ENCODE data around the gene WTIP.

Gene WTIP

GRCh38 chr19:34487651-34488051 lies 6.1 kb downstream of the WTIP start:
- ATAC-seq (replicated peaks) (no peak), DNase-seq (no peak)
- Mint-ChIP-seq H3K9me3 (no peaks in the 10 kb centered on the region), H3K4me1 (peaks cover 5 to 8% of the 10 kb centered on the region in 2 donors), H3K27me3 (peaks cover 43 to 45% of the 10 kb centered on the region in 2 donors), H3K27ac (no peak overlapping the region), H3K36me3 (peaks cover 0 to 1% of the 10 kb centered on the region in 2 donors), H3K4me3 (no peak overlapping the region)

DNA sequence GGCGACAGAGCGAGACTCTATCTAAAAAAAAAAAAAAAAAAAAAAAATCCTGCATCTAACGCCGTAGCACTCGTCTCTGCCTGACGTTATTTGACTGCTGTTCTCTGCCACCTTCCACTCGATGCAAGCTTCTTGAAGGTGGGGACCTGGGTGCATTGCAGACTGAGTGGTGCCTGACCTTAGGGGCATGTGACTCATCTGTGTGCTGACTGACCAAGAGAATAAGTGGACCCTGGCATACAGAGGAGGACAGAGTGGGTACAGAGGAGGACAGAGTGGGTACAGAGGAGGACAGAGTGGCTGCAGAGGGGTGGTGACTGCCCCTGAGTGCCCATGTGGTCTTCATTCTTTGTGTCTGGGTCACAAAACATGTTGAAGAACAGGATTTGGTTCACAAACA lies 7.6 kb downstream of the WTIP start:
- no peaks in the 10 kb centered on the region for H3K4me1 Mint-ChIP-seq
- ATAC-seq (replicated peaks) (no peak), DNase-seq (no peak)
- peaks cover 28 to 30% of the 10 kb centered on the region in 2 donors for H3K27me3 Mint-ChIP-seq
- H3K9me3 Mint-ChIP-seq, result no peaks in the 10 kb centered on the region
- H3K27ac Mint-ChIP-seq, result no peak overlapping the region
- no peak overlapping the region for H3K4me3 Mint-ChIP-seq
- peaks cover 0 to 1% of the 10 kb centered on the region in 2 donors for H3K36me3 Mint-ChIP-seq

- Mint-ChIP-seq H3K4me3 (no peak overlapping the region), H3K4me1 (no peaks in the 10 kb centered on the region), H3K27me3 (peaks cover 23 to 25% of the 10 kb centered on the region in 2 donors), H3K36me3 (peaks cover 0 to 1% of the 10 kb centered on the region in 2 donors), H3K9me3 (no peaks in the 10 kb centered on the region), H3K27ac (no peak overlapping the region)
- ATAC-seq (replicated peaks) (no peak), DNase-seq (no peak)
These were observed 8.7 kb downstream of the WTIP start for GRCh38 chr19:34490141-34490766.

- no peaks in the 10 kb centered on the region for H3K4me1 Mint-ChIP-seq
- peaks cover 0 to under 1% of the 10 kb centered on the region in 2 donors for H3K27me3 Mint-ChIP-seq
- ATAC-seq (replicated peaks) (no peak), DNase-seq (no peak)
- peaks cover 0 to 1% of the 10 kb centered on the region in 2 donors for H3K36me3 Mint-ChIP-seq
- no peak overlapping the region for H3K27ac Mint-ChIP-seq
- H3K9me3 Mint-ChIP-seq, result no peaks in the 10 kb centered on the region
- H3K4me3 Mint-ChIP-seq, result no peak overlapping the region
These were observed 11.6 kb downstream of the WTIP start for GRCh38 chr19:34493038-34493648.

- H3K36me3 Mint-ChIP-seq, result peaks cover 0 to 1% of the 10 kb centered on the region in 2 donors
- no peak for DNase-seq
- no peaks in the 10 kb centered on the region for H3K9me3 Mint-ChIP-seq
- H3K27ac Mint-ChIP-seq, result no peak overlapping the region
- no peaks in the 10 kb centered on the region for H3K27me3 Mint-ChIP-seq
- peaks cover 0 to 3% of the 10 kb centered on the region in 2 donors for H3K4me1 Mint-ChIP-seq
- no peak for ATAC-seq (replicated peaks)
- H3K4me3 Mint-ChIP-seq, result no peak overlapping the region
These were observed 12.1 kb downstream of the WTIP start for GRCh38 chr19:34493649-34494044.

DNA sequence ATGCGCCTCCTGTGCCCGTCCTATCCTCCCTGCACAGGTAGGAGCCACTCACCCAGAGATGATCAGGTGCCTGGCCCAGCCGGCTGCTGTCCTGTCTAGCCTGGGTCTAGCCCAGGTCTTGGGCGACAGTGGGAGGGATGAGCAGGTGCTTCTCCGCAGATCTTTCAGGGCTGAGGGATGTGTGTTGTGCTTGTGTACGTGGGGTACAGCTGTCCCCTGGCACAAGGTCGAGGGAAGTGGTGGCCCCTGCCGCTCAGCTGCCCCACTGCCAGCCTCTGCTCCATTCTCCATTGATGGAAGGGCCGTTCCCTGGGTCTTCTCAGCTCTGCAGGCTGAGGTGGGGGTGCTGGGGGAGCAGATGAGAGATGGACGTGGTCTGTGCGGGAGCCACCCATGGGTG lies 13.0 kb downstream of the WTIP start:
- Mint-ChIP-seq H3K27ac (no peak overlapping the region), H3K9me3 (no peaks in the 10 kb centered on the region), H3K4me3 (no peak overlapping the region), H3K36me3 (peaks cover 0 to 1% of the 10 kb centered on the region in 2 donors), H3K27me3 (peaks cover 0 to 4% of the 10 kb centered on the region in 2 donors), H3K4me1 (peaks cover 2 to 3% of the 10 kb centered on the region in 2 donors)
- DNase-seq (no peak), ATAC-seq (replicated peaks) (no peak)

- Mint-ChIP-seq H3K27ac (no peak overlapping the region), H3K4me3 (no peak overlapping the region), H3K9me3 (no peaks in the 10 kb centered on the region), H3K4me1 (peaks cover 3 to 10% of the 10 kb centered on the region in 2 donors), H3K27me3 (peaks cover 0 to 11% of the 10 kb centered on the region in 2 donors), H3K36me3 (peaks cover 0 to 1% of the 10 kb centered on the region in 2 donors)
- no peak for DNase-seq
- ATAC-seq (replicated peaks), result no peak
These were observed 13.9 kb downstream of the WTIP start for GRCh38 chr19:34495416-34495815.

GRCh38 chr19:34497112-34497805 lies 15.7 kb downstream of the WTIP start:
- no peak overlapping the region for H3K27ac Mint-ChIP-seq
- peaks cover 9 to 19% of the 10 kb centered on the region in 2 donors for H3K4me1 Mint-ChIP-seq
- ATAC-seq (replicated peaks) (no peak), DNase-seq (no peak)
- H3K9me3 Mint-ChIP-seq, result no peaks in the 10 kb centered on the region
- peaks cover 4 to 20% of the 10 kb centered on the region in 2 donors for H3K27me3 Mint-ChIP-seq
- H3K4me3 Mint-ChIP-seq, result no peak overlapping the region
- no peaks in the 10 kb centered on the region for H3K36me3 Mint-ChIP-seq

- H3K27me3 Mint-ChIP-seq, result peaks cover 10 to 32% of the 10 kb centered on the region in 2 donors
- H3K36me3 Mint-ChIP-seq, result no peaks in the 10 kb centered on the region
- ATAC-seq (replicated peaks), result no peak
- no peaks in the 10 kb centered on the region for H3K9me3 Mint-ChIP-seq
- DNase-seq, result no peak
- peaks cover 9 to 19% of the 10 kb centered on the region in 2 donors for H3K4me1 Mint-ChIP-seq
- no peak overlapping the region for H3K4me3 Mint-ChIP-seq
- no peak overlapping the region for H3K27ac Mint-ChIP-seq
These were observed 17.7 kb downstream of the WTIP start for GRCh38 chr19:34499155-34499834.

DNA sequence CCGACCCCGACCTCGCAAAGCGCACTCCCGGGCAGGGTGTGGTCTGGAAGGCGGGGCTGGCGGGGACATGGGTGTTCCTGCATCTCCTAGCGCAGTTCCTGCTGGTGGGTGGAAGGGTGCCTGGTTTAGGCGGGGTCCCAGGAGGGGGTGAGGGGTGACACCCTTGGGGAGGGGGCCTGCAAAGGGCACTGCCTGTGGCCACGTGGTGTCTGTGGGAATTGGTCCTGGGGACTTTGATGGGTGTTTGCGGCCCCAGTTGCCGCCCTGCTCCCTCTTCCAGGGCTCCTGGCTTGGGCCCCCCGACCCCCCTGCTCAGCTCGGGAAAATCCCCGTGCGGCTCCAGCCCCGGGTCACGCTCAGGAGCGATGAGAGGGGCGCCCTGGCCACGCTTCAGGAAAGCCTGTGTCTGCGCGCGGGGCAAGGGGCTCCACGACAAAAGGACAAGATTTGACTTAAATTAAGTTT lies 19.1 kb downstream of the WTIP start:
- Mint-ChIP-seq H3K9me3 (no peaks in the 10 kb centered on the region), H3K4me3 (peak overlapping the region; percentile 16 to 29), H3K27ac (no peak overlapping the region), H3K36me3 (no peaks in the 10 kb centered on the region), H3K27me3 (peaks cover 10 to 32% of the 10 kb centered on the region in 2 donors), H3K4me1 (peaks cover 9 to 19% of the 10 kb centered on the region in 2 donors)
- ATAC-seq (replicated peaks) (peak; percentile 11 to 15), DNase-seq (no peak)

- Mint-ChIP-seq H3K27ac (peak overlapping the region; percentile 9), H3K27me3 (peaks cover 10 to 32% of the 10 kb centered on the region in 2 donors), H3K4me1 (peaks cover 9 to 19% of the 10 kb centered on the region in 2 donors), H3K36me3 (no peaks in the 10 kb centered on the region), H3K4me3 (peak overlapping the region; percentile 62 to 74), H3K9me3 (no peaks in the 10 kb centered on the region)
- DNase-seq (peak; percentile 83), ATAC-seq (replicated peaks) (peak; percentile 86 to 88)
These were observed 20.1 kb downstream of the WTIP start for GRCh38 chr19:34501339-34502320.

GRCh38 chr19:34502582-34503411 lies 21.2 kb downstream of the WTIP start:
- Mint-ChIP-seq H3K9me3 (no peaks in the 10 kb centered on the region), H3K27me3 (peaks cover 10 to 32% of the 10 kb centered on the region in 2 donors), H3K4me1 (peaks cover 9 to 19% of the 10 kb centered on the region in 2 donors), H3K27ac (no peak overlapping the region), H3K36me3 (no peaks in the 10 kb centered on the region), H3K4me3 (no peak overlapping the region)
- ATAC-seq (replicated peaks) (no peak), DNase-seq (no peak)
